Tibial nerve (tissue), 3 donors: Measurements from ENCODE around the gene KRT85.

ENCODE experiments used
- CTCF ChIP-seq, 5 experiments: fragments of 200-600 bp in 3 of 5; fragments of 450-650 bp in 2 of 5; sonication (generic) in 3 of 5; IDR thresholded peaks; one replicate each; pipeline ENCODE4 v1.5.1; 2016 to 2019; ENCODE audit warnings: antibody characterized with exemption in 5 of 5, mild to moderate bottlenecking in 3 of 5, moderate library complexity in 2 of 5
- POLR2A ChIP-seq, 2 donors: fragments of 450-650 bp; IDR thresholded peaks; one replicate each; pipeline ENCODE4 v1.6.1; 2017; ENCODE audit warnings: antibody characterized with exemption in 2 of 2, mild to moderate bottlenecking in 2 of 2, moderate library complexity in 2 of 2

- TF ChIP-seq CTCF (IDR thresholded peaks at IDR 0.05) (no peak), POLR2A (IDR thresholded peaks at IDR 0.05) (no peak)
Measured at GRCh38 chr12:52371716-52372115, 4.4 kb upstream of the KRT85 start.
